CD4-positive, alpha-beta T cell treated with Interleukin-15 for 4 hours (primary cell): ENCODE measurements around the gene LDLRAP1.
A peak's percentile ranks its signal among the peaks of the same experiment; 100 is the strongest.
"Not testable (repeated sequence)": the region's sequence is repeated elsewhere in the genome, so short reads cannot be mapped to it uniquely, and the experiment has no call there.

Experiments
- DNase-seq: peaks from one replicate; pipeline ENCODE4 v3.0.0-alpha.2; 2020; ENCODE audit warnings: low spot score

The LDLRAP1 gene

DNA sequence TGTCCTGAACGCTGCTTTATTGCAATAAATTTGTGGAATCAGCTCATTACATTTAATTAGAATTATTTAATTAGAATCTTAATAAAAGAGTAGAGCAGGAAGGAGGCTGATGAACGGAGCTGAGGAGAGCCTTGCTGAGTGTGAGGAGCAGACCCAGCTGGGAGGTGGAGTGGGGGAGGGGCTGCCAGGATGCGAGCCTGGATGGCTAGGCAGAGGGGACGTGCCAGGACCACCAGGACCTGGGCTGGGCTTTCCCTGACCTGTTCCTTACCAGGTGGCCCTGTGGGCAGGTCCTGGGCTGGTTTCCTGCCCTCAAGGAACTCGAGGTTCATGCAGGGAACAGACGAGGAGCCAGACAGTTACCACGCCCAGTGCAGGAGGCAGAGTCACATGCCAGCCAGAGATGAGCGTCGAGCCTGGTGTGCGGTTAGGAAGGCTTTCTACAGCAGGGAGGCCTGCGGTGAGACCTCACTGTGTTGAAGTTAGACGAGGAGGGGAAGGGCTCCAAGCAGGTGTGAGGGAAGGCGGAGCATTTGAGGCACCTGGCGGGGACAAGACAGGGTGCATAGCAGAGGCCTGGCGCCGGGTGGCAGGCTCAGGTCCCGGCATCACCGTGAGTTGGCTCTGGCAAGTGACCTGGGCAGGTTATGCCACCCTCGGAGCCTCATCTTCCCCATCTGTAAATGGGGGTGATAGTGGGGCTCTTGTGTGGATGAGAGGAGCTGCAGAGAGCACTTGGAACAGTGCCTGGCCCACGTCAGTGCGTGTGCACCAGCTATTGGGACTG lies 33.9 kb downstream of the LDLRAP1 start:
- DNase-seq, result no peak

- DNase-seq, result no peak
Measured at GRCh38 chr1:25579292-25580252, 36.2 kb downstream of the LDLRAP1 start.

- DNase-seq, result no peak
Measured at GRCh38 chr1:25580927-25581326, 37.5 kb downstream of the LDLRAP1 start.

- DNase-seq, result no peak
Measured at GRCh38 chr1:25581764-25582163, 38.4 kb downstream of the LDLRAP1 start.

- DNase-seq, result no peak
Measured at GRCh38 chr1:25583519-25584370, 40.3 kb downstream of the LDLRAP1 start.

- DNase-seq, result no peak
Measured at GRCh38 chr1:25586181-25586588, 42.8 kb downstream of the LDLRAP1 start.

- peak; percentile 16 for DNase-seq
Measured at GRCh38 chr1:25587290-25587689, 43.9 kb downstream of the LDLRAP1 start.

- not testable (repeated sequence) for DNase-seq
Measured at GRCh38 chr1:25588224-25588623, 44.8 kb downstream of the LDLRAP1 start.

DNA sequence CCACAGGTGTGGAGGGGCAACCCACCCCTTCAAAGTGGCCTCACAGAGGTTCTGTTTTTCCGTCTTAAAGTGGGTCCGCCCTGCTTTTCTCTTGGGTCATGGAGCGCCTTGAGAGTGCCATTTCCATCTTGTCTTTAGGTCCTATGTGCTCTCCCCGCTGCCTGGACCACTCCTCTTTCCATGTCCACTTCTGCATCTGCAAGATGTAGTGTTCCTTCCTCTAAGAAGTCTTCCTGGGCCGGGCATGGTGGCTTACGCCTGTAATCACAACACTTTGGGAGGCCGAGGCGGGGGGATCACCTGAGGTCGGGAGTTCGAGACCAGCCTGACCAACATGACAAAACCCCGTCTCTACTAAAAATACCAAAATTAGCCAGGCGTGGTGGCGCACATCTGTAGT lies 45.4 kb downstream of the LDLRAP1 start:
- not testable (repeated sequence) for DNase-seq

DNA sequence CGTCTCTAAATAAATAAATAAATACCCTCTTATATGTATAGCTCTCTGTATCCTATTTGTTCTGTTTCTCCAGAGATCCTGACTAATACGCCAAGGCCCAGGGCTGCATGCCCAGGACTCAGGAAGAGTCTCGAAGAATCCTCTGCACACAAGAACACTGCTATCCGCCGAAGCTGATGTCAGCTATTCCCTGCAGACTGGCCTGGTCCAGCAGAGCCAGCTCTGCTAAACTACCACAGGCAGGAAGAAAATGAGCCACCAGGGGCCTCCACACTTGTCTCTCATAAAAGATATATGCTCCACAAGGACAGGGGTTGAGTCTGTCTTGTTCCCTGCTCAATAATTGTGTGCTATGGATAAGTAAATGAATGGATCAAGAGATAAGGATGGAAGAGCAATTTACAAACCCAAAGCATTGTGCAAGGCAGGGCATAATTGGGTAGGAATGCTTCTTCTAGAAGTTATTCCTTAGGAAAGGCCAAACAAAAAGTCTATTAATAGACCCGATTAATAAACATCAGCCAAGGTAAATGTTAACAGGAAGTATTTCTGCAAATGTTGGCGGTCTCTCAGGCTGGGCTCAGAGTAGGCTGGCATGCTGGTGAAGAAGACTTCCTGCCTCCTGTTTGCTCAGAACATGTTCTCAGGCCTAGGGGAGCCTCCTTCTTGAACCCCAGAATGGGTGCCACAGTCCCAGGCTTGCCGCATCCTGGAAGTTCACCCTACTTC lies 46.9 kb downstream of the LDLRAP1 start:
- no peak for DNase-seq

- no peak for DNase-seq
Measured at GRCh38 chr1:25593861-25594260, 50.5 kb downstream of the LDLRAP1 start.

GRCh38 chr1:25594971-25595370 lies 51.6 kb downstream of the LDLRAP1 start:
- DNase-seq, result no peak

DNA sequence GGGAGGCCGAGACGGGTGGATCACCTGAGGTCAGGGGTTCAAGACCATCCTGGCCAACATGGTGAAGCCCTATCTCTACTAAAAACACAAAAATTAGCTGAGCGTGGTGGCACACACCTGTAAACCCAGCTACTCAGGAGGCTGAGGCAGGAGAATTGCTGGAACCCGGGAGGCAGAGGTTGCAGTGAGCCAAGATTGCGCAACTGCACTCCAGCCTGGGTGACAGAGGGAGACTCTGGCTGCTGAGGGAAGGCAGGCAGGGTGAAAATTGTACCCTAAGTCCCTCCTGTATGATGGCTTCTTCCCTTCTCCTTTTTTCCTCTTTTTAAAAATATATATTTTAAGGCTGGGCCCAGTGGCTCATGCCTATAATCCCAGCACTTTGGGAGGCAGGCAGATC lies 53.2 kb downstream of the LDLRAP1 start:
- not testable (repeated sequence) for DNase-seq

DNA sequence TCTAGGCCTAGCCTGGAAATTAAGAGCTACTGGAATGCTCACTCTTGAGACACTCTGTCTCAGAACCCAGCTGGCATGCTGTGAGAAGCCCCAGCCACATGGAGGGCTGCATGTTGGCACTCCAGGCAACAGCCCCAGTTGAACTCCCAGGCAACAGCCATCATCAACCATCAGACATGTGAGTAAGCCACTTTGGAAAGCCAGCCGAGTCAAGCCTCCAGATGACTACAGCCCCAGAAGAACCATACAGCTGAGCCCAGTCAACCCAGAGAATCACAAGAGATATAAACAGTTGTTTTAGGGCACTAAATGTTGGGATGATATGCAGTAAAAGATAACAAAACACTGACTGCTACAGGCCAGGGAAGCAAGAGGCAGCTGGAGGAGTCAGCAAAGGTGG lies 55.5 kb downstream of the LDLRAP1 start:
- DNase-seq, result no peak

DNA sequence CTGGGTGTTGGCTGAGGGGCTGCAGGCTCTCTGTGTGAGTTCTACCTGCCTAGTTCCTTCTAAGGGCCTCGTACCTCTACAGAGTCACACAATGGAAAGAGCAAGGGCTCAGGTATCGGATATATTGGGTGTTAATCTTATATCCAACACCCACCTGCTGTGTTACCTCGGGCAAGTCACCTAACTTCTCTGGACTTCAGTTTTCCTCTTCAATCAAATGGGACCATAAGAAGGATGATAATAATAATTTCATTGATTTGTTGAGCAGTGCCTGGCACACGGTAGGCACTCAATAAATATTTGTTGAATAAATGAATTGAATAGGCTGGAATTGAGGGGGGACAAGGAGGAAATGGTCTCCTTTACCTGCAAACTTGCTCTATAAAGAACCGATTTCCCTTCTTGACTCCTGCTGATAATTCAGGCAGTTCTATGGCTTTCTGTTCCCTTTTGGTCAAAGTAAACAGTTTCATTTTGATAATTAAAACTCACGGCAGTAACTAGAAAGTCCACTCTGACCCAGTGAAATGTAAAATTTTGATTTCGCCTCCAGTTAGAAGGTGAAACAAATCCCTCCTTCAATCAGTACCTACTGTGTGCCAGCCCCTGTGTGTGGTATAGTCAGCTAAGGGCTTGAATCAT lies 56.7 kb downstream of the LDLRAP1 start:
- no peak for DNase-seq

DNA sequence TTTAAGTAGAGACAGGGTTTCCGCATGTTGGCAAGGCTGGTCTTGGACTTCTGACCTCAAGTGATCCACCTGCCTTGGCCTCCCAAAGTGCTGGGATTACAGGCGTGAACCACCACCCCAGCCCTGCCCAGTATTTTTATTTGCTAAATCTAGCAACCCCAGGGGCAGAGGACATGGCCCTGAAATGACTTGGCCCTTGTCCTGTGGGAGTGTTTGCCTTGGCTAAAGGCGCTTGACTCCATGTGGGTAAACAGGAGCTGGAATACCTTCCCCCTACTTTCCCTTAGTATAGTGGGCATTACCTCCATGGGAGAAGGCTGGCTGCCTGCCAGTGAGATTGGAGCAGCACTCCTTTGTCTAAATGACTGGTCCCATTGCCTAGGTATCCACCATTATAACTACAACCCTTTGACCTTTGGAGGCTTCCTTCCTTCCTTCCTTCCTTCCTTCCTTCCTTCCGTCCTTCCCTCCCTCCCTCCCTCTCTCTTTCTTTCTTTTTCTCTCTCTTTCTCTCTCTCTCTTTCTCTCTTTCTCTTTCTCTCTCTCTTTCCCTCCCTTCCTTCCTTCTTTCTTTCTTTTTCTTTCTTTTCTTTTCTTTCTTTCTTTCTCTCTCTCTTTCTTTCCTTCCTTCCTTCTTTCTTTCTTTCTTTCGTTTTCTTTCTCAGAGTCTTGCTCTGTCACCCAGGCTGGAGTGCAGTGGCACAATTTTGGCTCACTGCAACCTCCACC lies 57.7 kb downstream of the LDLRAP1 start:
- not testable (repeated sequence) for DNase-seq

DNA sequence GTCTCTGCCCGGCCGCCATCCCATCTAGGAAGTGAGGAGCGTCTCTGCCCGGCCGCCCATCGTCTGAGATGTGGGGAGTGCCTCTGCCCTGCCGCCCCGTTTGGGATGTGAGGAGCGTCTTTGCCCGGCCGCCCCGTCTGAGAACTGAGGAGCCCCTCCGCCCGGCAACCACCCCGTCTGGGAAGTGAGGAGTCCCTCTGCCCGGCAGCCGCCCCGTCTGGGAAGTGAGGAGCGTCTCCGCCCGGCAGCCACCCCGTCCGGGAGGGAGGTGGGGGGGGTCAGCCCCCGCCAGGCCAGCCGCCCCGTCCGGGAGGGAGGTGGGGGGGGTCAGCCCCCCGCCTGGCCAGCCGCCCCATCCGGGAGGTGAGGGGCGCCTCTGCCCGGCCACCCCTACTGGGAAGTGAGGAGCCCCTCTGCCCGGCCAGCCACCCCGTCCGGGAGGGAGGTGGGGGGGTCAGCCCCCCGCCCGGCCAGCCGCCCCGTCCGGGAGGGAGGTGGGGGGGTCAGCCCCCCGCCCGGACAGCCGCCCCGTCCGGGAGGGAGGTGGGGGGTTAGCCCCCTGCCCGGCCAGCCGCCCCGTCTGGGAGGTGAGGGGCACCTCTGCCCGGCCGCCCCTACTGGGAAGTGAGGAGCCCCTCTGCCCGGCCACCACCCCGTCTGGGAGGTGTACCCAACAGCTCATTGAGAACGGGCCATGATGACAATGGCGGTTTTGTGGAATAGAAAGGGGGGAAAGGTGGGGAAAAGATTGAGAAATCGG lies 60.6 kb downstream of the LDLRAP1 start:
- not testable (repeated sequence) for DNase-seq

- DNase-seq, result no peak
Measured at GRCh38 chr1:25607123-25607522, 63.7 kb downstream of the LDLRAP1 start.

GRCh38 chr1:25608488-25609178 lies 65.2 kb downstream of the LDLRAP1 start:
- DNase-seq, result peak; percentile 88
